KBM-7 (cell line): ENCODE data around the gene EIF5AL1.
"Not testable (repeated sequence)": the region's sequence is repeated elsewhere in the genome, so short reads cannot be mapped to it uniquely, and the experiment has no call there.

Experiments
- DNase-seq: peaks from one replicate; pipeline ENCODE4 v3.0.0-alpha.2; 2015
- in situ Hi-C: fragments of 300-500 bp; cut with MboI; formaldehyde crosslinking; loops from 2 replicates; pipeline ENCODE4 v1.14.3; 2020; ENCODE audit warnings: low sequenced_read_pairs, low pct_unique_long_range_greater_than_20kb, mixed read lengths

Gene EIF5AL1

DNA sequence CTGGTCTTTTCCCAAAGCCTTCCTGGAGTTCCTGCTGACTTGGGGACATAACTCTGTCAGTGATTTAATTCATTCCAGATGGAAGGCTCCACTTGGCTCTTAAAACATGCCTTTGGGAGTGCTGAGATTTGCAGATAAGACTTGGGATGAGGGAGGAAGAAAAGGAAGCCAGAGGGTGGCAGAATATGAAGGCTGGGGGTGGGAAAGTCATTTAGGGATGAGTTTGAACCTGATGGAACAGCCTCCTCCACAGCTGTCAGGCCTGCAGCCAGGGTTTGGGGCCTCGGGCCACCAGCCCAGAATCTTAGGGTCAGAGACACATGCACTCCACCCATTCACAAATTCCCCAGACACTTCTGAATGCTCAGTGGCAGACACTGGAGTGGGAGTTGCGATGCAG lies 28.4 kb upstream of the EIF5AL1 start:
- in situ Hi-C loops: loop anchor here (25.0 kb wide), 1 partner anchor 97 kb away; no protein-coding TSS in a partner anchor
- no peak for DNase-seq

DNA sequence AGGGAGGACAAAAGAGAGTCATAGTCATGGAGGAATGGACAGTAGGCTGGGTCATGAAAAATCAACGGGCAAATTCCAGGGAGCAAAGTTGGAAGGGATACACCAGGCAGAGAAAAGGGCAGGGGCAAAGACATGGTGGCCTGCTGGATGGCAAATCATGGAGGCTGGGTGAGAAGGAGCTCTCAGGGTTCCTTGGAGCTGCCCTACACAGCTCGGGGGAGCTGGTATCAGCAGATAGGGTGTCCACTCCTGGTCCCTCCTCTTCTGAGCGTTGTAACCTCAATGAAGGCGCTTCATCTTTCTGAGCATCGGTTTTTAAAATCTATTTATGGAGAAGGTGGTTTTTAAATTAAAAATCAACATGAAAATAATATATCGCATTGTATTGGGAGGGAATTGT lies 27.9 kb upstream of the EIF5AL1 start:
- no peak for DNase-seq
- in situ Hi-C loops: loop anchor here (25.0 kb wide), 1 partner anchor 97 kb away; no protein-coding TSS in a partner anchor

DNA sequence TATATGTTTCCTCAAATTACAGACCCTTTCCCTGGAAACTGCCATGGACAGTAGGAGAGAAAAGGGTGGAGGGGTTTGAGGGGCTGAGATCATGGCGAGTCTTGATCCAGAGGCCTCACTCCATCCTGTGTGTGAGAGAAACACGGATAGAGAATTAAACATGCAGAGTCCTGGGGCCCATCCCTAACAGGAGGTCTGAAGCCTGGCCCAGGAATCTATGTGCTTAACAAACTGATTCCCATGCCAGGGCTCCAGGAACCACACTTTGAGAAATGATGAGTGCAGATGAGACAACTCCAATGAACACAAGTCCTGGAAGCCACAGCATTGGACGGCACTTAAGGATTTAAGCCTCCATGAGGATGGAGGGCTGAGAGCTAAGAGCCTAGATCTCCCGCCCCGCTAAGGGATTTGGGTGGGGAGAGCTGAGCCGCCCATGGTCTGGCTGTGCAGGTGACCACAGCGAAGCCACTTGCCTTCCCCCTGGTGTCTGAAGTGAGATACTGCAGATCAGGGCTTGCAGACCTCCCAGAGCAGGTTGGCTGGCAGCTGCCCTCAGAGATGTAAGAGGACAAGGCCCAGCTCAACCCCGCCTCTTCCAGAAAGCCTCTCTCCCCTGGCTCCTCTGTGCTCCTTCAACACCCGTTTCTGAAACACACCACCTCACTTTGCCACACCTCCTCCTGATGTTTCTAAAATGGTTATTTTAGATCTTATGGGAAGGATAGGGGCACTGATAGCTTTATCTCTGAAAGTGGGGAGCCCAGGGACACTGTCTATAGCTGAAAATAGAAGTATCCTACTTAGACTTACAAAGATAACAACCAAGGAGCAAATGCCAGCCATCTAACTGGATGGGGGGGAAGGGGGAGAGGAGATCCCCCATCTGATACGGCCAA lies 24.8 kb upstream of the EIF5AL1 start:
- in situ Hi-C loops: loop anchor here (25.0 kb wide), 1 partner anchor 100 kb away; no protein-coding TSS in a partner anchor
- DNase-seq: peak; percentile 66

DNA sequence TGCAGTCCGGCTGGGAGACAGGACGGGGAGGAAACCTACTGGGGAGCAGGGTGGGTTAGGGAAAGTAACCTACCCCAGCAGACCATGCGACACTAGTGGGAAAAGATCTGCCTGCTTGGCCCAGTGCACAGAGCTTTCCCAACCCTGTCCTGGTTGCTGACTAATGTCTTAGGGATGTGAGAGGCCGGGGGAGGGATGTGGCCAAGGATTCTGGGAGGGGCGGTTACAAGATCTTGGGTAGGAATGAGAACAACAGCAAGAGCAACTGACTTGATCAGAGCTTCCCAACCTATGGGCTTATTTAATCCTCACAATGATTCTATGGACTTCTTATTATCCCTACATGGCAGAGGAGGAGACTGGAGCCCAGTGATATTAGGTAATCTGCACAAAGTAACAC lies 24.0 kb upstream of the EIF5AL1 start:
- no peak for DNase-seq
- in situ Hi-C loops: loop anchor here (25.0 kb wide), 1 partner anchor 101 kb away; no protein-coding TSS in a partner anchor

DNA sequence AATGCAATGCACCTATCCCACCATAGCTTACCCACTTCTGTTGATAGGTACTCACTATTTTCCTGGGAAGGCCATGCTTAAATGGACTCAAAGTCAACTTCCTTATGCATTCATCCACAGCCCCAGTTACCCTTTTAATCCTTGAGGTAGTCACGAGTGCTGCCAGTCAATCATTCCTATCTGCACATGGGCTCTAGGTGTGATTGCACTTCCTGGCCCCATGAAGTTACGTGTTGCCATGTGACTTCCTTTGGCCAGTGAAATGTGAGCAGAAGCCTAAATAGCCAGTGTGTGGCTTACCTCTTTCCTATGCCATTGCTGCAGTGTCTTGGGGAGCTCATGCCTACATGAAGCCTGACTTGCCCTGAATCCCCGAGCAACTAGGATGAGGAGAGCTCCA lies 23.5 kb upstream of the EIF5AL1 start:
- no peak for DNase-seq
- in situ Hi-C loops: loop anchor here (25.0 kb wide), 1 partner anchor 102 kb away; no protein-coding TSS in a partner anchor

DNA sequence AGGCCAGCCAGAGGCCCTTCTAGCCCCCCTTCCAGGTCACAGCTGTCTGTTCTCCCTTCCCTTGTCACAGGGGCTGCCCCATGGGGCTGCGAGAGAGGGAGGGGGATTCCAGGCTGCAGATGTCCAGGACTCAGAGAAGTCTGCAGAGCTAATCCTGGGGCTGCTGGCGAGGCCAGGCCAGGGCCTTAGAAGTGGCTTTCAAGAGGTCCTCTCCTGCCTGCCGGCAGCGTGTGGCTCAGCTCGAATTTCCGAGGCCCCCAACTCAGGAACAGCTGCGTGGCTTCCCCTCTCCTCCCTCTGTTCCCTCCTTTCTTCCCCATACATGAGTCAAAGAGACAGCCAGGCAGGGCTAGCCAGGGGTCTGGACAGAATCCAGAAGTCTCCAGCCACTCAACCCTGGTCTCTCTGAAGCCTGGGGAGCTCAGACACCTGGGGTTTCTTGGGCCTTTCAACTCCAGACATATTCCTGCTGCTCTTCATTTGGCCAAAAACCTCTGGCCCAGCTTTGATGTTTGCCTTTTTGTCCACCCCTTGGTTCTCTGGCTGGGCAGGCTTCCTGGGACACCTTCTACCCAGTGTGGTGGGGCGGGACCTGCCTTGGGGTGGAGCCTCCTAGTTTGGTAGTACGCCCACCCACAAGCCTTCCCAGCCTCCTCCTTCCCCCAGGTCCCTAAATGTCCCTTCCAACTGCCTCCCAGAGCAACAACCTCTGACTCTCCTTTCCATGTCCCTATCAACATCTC lies 21.8 kb upstream of the EIF5AL1 start:
- no peak for DNase-seq
- in situ Hi-C loops: loop anchor here (25.0 kb wide), 1 partner anchor 103 kb away; no protein-coding TSS in a partner anchor

DNA sequence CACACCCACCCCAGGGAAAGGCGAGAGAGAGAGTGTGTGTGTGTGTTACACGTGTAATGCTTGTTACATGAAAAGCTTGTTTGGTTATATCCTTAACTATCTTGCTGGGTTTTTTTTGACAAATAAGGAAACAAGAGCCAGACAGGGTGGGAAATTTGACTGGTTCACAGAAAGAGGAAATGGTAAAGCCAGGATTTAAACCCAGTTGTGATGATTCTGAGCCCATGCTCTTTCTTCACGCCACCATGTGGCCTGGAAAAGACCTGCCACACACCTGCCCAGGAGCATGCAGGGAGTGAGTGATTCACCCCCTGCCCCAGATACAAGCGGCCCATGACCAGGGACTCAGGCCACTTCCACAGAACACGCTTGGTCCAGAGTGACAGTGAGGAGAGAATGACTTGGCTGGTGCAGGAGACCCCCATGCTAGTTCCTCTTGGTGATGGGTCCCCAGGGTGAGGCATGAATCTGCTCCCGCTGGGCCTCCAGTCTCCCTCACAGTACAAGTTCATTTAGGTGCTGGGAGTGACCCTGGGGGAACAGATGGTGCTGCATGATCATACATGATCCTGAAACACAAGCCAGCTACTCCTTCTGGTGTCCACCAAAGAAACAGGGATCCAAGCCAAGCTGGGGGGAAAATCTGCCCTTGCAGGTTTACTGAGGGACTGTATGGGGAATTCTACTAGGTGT lies 21.0 kb upstream of the EIF5AL1 start:
- in situ Hi-C loops: loop anchor here (25.0 kb wide), 1 partner anchor 104 kb away; no protein-coding TSS in a partner anchor

DNA sequence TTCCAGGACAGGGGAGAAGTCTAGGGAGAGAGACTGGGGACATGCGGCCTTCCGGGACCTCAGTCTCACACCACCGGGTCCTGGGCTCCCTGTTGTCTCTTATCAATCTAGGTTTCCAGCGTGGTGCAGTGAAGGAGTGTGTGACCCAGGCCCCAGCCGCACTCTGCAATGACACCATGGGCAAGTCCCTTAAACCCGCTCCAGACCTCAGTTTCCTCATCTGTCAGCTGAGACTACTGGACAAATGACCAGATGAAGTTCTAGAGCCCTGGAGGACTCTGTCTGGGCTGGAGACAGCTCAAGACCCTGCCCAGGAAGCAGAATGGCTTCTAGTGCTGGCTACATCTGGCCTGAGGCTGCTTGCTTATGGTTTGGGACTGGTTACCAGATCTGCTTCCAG lies 20.1 kb upstream of the EIF5AL1 start:
- in situ Hi-C loops: loop anchor here (25.0 kb wide), 1 partner anchor 105 kb away; no protein-coding TSS in a partner anchor
- DNase-seq: no peak

More for the DNA sequence above, 21.0 kb upstream of the EIF5AL1 start:
- peak; percentile 46 for DNase-seq

DNA sequence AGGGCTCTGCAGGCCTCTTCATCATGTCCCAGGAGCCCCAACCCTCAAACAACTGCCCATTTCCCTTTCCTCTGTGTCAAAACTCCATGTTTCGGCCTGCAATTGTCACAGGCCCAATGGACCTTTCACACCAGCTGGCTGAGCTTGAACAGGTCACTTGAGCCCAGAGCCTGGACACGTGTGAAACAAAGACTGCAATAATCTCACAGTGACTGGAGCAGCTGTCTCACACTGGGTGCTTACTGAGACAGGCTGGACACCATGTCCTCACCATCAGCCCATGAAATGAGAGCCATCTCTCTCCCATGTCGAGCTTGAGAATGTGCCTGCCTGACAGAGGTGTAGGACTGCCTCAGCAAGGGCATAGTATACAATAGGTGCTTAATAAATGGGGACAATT lies 19.5 kb upstream of the EIF5AL1 start:
- DNase-seq: no peak
- in situ Hi-C loops: loop anchor here (25.0 kb wide), 1 partner anchor 106 kb away; no protein-coding TSS in a partner anchor

DNA sequence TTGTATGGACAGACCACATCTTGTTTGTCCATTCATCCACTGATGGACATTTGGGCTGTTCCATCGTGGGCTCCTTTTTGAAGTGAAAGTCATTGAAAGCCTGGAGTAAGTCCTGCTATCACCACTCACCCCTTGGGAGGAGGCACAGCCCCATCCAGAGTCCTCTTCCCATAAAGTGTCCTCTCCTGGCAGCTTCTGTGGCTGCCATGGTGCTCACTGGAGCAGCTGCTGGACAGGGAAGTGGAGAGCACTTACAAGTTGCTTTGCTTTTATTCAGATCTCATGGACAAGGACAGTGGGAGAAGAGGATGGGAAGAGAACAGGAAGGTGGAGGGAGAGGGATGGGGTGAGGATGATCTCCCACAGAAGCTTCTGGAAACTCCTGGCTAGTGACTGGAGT lies 18.5 kb upstream of the EIF5AL1 start:
- in situ Hi-C loops: loop anchor here (25.0 kb wide), 1 partner anchor 107 kb away; no protein-coding TSS in a partner anchor

DNA sequence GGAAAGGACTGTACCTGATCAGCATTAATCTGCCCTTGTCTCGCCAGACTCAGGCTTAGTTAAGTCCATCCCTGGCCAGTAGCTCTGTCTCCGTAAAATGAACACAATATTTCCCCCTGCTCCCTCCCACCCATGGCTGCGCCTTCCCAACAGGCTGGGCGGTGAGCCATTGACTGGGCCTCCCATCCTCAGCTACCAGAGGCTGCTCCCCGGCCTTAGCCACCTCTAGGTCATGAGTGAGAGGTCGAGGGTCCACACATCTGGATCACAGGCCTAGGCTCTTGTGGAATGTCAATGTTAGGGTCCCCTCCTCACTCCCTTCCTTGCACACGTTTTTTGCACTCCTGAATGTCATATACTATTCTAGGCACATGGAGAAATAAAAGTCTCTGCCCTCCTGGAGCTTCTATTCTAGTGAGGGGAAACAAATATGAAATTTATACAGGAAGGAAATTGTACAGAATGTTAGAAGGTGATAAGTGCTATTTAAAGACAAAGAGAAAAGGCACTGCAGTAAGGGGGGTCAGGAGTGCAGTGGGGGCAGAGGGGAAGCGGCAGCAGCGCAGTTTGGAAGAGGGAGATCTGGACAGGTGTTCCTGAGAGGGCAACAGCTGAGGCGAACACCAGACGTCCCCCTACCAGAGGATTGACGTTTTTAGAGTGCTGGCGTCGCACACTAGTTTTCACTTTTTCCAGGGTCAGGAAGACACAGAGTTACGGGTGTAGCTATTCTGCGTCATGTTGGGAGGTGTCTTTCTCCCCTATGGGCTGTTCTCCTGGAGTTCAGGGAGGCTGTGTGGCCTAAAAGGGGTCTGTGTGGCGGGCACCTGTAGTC lies 17.2 kb upstream of the EIF5AL1 start:
- in situ Hi-C loops: loop anchor here (25.0 kb wide), 1 partner anchor 108 kb away; no protein-coding TSS in a partner anchor
- DNase-seq: no peak

More for the DNA sequence above, 18.5 kb upstream of the EIF5AL1 start:
- no peak for DNase-seq

DNA sequence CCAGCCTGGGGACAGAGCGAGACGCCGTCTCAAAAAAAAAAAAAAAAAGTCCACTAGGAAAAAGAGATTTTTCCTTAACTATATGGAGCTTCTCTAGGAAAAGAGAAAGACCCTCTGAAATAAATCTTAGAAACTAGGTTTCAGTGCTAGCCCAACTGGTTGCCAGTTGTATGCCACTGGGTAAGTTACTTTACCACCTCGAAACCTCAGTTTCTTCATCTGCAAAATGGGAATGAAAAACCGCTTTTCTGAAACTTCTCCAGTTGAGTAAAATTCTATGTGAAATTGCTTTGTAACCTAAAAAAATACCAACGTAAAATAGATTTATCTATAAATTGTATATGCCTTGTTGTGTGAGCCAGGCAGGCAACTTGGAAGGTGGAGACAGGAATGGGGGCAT lies 16.5 kb upstream of the EIF5AL1 start:
- in situ Hi-C loops: loop anchor here (25.0 kb wide), 1 partner anchor 108 kb away; no protein-coding TSS in a partner anchor

DNA sequence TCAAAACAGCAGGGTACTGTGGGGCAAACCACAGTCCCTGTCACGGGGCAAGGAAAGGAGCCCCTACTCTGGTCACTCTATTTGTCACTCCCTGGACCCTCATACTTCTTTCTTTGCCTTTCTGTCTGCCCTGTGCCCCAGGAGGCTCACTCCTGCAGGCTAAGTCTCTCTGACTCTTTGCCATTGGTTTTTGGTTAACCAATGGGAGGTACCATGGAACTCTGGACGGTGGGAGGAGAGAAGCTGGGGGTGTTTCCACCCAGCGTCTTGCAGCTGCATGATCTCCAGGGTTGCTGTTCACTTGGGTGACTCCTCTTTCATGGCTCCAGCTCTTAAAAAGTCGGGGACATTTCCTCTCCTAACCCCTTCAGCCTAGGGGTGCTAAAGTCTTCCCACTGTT lies 15.4 kb upstream of the EIF5AL1 start:
- no peak for DNase-seq
- in situ Hi-C loops: loop anchor here (25.0 kb wide), 1 partner anchor 110 kb away; no protein-coding TSS in a partner anchor

More for the DNA sequence above, 16.5 kb upstream of the EIF5AL1 start:
- DNase-seq: no peak

DNA sequence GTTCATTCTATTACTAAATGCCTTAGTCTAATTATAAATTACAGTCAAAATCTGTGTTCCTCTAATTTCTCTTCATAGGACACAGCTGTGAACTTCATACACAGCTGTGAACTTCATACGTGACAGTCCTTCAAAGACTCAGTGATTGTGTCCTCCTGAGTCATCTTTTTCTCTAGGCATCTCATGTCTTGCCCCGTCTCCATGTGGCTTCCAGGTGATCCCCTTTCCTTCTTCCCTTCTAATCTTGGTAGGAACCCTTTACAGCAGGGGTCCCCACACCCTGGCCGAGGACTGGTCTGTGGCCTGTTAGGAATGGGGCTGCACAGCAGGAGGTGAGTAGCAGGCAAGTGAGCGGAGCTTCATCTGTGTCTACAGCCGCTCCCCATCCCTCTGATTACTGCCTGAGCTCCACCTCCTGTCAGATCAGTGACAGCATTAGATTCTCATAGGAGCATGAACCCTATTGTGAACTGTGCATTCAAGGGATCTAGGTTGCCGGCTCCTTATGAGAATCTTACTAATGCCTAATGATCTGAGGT lies 14.0 kb upstream of the EIF5AL1 start:
- in situ Hi-C loops: loop anchor here (25.0 kb wide), 1 partner anchor 111 kb away; no protein-coding TSS in a partner anchor
- DNase-seq: no peak

DNA sequence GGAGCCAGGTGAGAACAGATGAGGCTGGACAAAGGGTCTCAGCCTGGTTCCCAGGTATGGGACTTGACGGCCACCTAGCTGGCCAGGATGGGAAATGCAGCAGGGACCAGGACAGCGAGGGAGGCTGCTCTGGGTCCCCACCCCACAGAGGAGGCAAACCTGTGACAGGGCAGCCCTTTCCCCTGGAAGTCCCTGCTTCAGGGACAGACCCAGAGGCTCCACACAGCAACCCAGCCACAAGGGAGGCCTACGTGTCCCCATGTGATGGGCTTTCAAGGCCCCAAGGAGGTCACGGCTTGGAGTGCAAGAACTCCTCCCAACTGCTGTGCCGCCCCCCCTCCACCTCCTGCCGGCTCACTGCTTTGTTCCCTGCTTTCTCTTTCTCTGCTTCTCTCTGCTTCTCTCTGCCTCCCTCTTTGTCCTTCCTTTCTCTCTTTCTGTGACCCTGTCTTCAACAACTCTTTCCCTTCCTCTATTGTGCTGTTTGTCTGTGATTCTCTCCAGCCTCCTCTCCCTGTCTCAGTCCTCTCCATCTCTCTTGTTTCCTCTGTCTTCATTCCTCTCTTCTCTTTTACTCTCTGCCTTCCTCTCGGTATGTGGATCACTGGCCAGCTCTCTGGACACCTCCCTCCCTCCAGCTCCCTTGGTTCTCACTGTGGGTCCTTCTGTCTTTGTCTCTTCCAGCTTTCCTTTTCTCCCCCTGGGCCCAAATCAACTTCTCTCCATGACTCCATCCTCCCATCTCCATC lies 9.6 kb upstream of the EIF5AL1 start:
- DNase-seq: peak; percentile 14
- in situ Hi-C loops: no loop called here

DNA sequence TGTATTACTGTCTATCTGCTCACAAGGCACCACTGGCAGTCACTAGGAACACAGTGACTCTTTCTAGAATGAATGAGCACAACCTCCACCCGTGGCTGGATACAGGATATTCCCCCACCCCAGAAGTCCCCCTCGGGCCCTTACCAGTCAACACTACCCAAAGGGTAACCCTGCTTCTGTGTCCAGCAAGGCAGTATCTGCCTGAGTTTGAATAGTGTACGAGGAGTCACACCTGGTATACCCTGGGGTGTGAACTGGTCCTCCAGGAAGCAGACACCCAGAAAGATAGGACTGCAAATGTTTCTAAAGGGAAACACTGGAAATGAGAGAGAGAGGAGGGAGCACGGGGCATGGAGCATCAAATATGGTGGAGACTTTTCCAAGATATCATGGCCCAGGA lies 8.5 kb upstream of the EIF5AL1 start:
- in situ Hi-C loops, DNase-seq: not testable (repeated sequence)

DNA sequence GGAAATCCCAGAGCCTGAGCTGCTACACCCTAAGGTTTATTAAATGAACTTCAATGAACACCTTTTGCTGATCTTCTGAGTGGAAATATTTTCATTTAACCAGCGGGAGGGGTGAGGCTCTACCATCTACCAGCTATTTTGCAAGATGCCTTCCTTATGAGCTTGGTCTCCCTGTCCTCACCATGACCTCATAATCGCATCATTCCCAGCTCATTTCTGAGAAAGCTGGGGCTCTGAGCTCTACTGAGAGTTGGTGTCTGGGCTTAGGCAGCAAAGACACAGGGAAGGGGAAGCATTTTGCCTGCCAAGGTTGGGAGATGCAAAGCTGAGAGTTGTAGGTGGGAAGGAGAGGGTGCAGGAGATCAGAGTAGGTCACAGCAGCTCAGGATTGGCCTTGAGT lies 7.8 kb upstream of the EIF5AL1 start:
- in situ Hi-C loops, DNase-seq: not testable (repeated sequence)
